K562 (cell line): Measurements from ENCODE around the gene EIF2S1. TPM values are rescaled to one million over a fixed set of nuclear protein-coding genes. Genes with fewer than 3 reads are reported as not detected.

Experiments
- AFF1 ChIP-seq, 2 experiments: fragments of 450-650 bp; IDR thresholded peaks; 2 replicates each; pipeline ENCODE4 v1.6.1; 2018; ENCODE audit warnings: mild to moderate bottlenecking in 2 of 2, low read depth in 1 of 2; ENCODE audit not compliant: partially characterized antibody in 2 of 2
- CCAR2 ChIP-seq: fragments of 200-400 bp; formaldehyde crosslinking; IDR thresholded peaks from 2 replicates; pipeline ENCODE4 v1.6.1; 2017; ENCODE audit warnings: mild to moderate bottlenecking, low read depth, low read length
- DEAF1 ChIP-seq: fragments of 450-650 bp; formaldehyde crosslinking; IDR thresholded peaks from 2 replicates; pipeline ENCODE4 v1.4.0; 2020; ENCODE audit warnings: mild to moderate bottlenecking, moderate library complexity
- EGR1 ChIP-seq: fragments of 450-650 bp; conservative IDR thresholded peaks from 2 replicates; pipeline ENCODE4 v1.6.1; 2017; ENCODE audit warnings: mild to moderate bottlenecking
- RAD21 ChIP-seq, 2 experiments: fragments of 250-450 bp in 1 of 2; fragments of 450-650 bp in 1 of 2; sonication (Bioruptor Pico) in 1 of 2; formaldehyde crosslinking in 1 of 2; IDR thresholded peaks in 1 of 2; conservative IDR thresholded peaks in 1 of 2; 2 replicates each; pipeline versions ENCODE4 v1.4.0 to v1.8.0; 2020 to 2022; ENCODE audit warnings: mild to moderate bottlenecking in 2 of 2, moderate library complexity in 1 of 2
- polyA plus RNA-seq, 8 experiments: library from polyadenylated mRNA; depleted of rRNA in 4 of 8; stranded (reverse) in 5 of 8; unstranded in 3 of 8; fragments of >200 nt; fragmentation: Nextera tagmentation in 2 of 8; fragmentation: Illumina TruSeq in 1 of 8; extraction: Ambion mirVana in 2 of 8; extraction: Trizol in 1 of 8; gene quantifications; 2 replicates each; pipeline versions ENCODE4 v1.2.1 to v1.2.3, GENCODE V29; 2011 to 2014; ENCODE audit warnings: inconsistent platforms in 1 of 8, missing spikeins in 1 of 8
- total RNA-seq, 7 experiments: library from RNA; depleted of rRNA in 6 of 7; stranded (reverse); fragments of >200 nt in 6 of 7; fragmentation: Illumina TruSeq in 2 of 7; extraction: Trizol in 2 of 7; gene quantifications; 2 replicates each; pipeline versions ENCODE4 v1.2.1 to v1.2.3, GENCODE V29; 2011 to 2021; ENCODE audit warnings: low replicate concordance in 1 of 7

EIF2S1 gene
- total and polyA plus RNA-seq, 9 of the 15 experiments (the other 6 are each of a cell fraction or from before 2014, with no cell fraction given): 216 to 1,018 (median 332) TPM

GRCh38 chr14:67426983-67427606 lies 67.0 kb downstream of the EIF2S1 start (continued):
- TF ChIP-seq RAD21 (CRISPR knock-in tag; conservative IDR thresholded peaks at IDR 0.05 in 1 of 2, IDR thresholded peaks at IDR 0.05 in 1 of 2): peak; percentile 54 to 75
- TF ChIP-seq AFF1 (IDR thresholded peaks at IDR 0.05; ENCODE audit: low read depth in 1 of 2, partially characterized antibody in 2 of 2): no peak
- TF ChIP-seq CCAR2: no peak
- peak; percentile 63 for TF ChIP-seq EGR1
- TF ChIP-seq DEAF1: peak; percentile 53
- TF ChIP-seq, all 486 proteins: peak for 15
